ENCODE results near the gene DNTT.

The DNTT gene

GRCh38 chr10:96261930-96262329, 42.3 kb upstream of the DNTT start:
- no peak for DNase-seq (ENCODE audit: extremely low read depth, low read depth)
- no peak for TF ChIP-seq CTCF (IDR thresholded peaks at IDR 0.05; ENCODE audit: low read depth, low read length)

GRCh38 chr10:96263176-96263575, 41.1 kb upstream of the DNTT start:
- no peak for TF ChIP-seq CTCF (IDR thresholded peaks at IDR 0.05; ENCODE audit: low read depth, low read length)

GRCh38 chr10:96263669-96264068, 40.6 kb upstream of the DNTT start:
- DNase-seq (ENCODE audit: extremely low read depth, low read depth): no peak
- no peak for TF ChIP-seq CTCF (IDR thresholded peaks at IDR 0.05; ENCODE audit: low read depth, low read length)

More at GRCh38 chr10:96263176-96263575, 41.1 kb upstream of the DNTT start:
- DNase-seq (ENCODE audit: extremely low read depth, low read depth): no peak

GRCh38 chr10:96264938-96265337, 39.3 kb upstream of the DNTT start:
- DNase-seq (ENCODE audit: extremely low read depth, low read depth): no peak
- TF ChIP-seq CTCF (IDR thresholded peaks at IDR 0.05; ENCODE audit: low read depth, low read length): no peak

- DNase-seq (ENCODE audit: extremely low read depth, low read depth): no peak
- no peak for TF ChIP-seq CTCF (IDR thresholded peaks at IDR 0.05; ENCODE audit: low read depth, low read length)
Measured at GRCh38 chr10:96266118-96266770, 38.0 kb upstream of the DNTT start.

GRCh38 chr10:96267234-96267705, 37.0 kb upstream of the DNTT start:
- TF ChIP-seq CTCF (IDR thresholded peaks at IDR 0.05; ENCODE audit: low read depth, low read length): no peak
- no peak for DNase-seq (ENCODE audit: extremely low read depth, low read depth)

GRCh38 chr10:96268341-96268909, 35.8 kb upstream of the DNTT start:
- TF ChIP-seq CTCF (IDR thresholded peaks at IDR 0.05; ENCODE audit: low read depth, low read length): no peak
- no peak for DNase-seq (ENCODE audit: extremely low read depth, low read depth)

All from AG09319 (cell line).